A549 (cell line): ENCODE measurements around the gene SLIT1. TPM values are rescaled to one million over a fixed set of nuclear protein-coding genes. Genes with fewer than 3 reads are reported as not detected.

Source experiments
- ATAC-seq, 2 experiments: fragments of 200-7000 bp in 1 of 2; fragments of >200 bp in 1 of 2; cut with Nextera tagmentation in 1 of 2; cut with Tn5 transposase in 1 of 2; 3 replicates each; pipeline versions ENCODE4 v1.8.0 to v1.9.1; 2018 to 2020; ENCODE audit warnings: mild to moderate bottlenecking in 1 of 2, moderate library complexity in 1 of 2
- CTCF ChIA-PET: fragments of 300-600 bp; sonication (Branson Sonifier 250); formaldehyde crosslinking; extraction: SDS; loops from one replicate; lab custom pipeline; 2021; ENCODE audit warnings: antibody characterized with exemption, inconsistent platforms; lab: Yijun Ruan, JAX
- POLR2A ChIA-PET: fragments of 350-600 bp; formaldehyde crosslinking; extraction: SDS; loops from one replicate; lab custom pipeline; 2021; ENCODE audit warnings: antibody characterized with exemption, inconsistent platforms; lab: Yijun Ruan, JAX
- DNase-seq, 2 experiments: peaks; one replicate each; pipeline versions ENCODE4 v3.0.0 to v3.0.0-alpha.2; 2011 to 2016; ENCODE audit warnings: low read depth in 1 of 2, low spot score in 1 of 2
- FAIRE-seq: peaks from 2 replicates; lab custom pipeline; 2011; peaks lifted over from hg19 to GRCh38; lab: Jason Lieb, UNC
- H3K27ac ChIP-seq, 2 experiments: fragments of >200 bp; sonication (Bioruptor Twin); formaldehyde crosslinking; 3 replicates each; pipeline ENCODE4 v1.5.1; 2016 to 2017
- H3K4me1 ChIP-seq: fragments of >200 bp; sonication (Bioruptor Twin); formaldehyde crosslinking; 3 replicates; pipeline ENCODE4 v1.6.1; 2016
- H3K4me2 ChIP-seq: fragments of >200 bp; sonication (Bioruptor Twin); formaldehyde crosslinking; 3 replicates; pipeline ENCODE4 v1.6.1; 2016
- H3K4me3 ChIP-seq: fragments of >200 bp; sonication (Bioruptor Twin); formaldehyde crosslinking; 3 replicates; pipeline ENCODE4 v1.5.1; 2016
- H3K9me3 ChIP-seq: fragments of >200 bp; sonication (Bioruptor Twin); formaldehyde crosslinking; 3 replicates; pipeline ENCODE4 v1.6.1; 2016
- ATOH8 ChIP-seq: fragments of 250-450 bp; sonication (Bioruptor Pico); IDR thresholded peaks from 2 replicates; pipeline ENCODE4 v1.5.0; 2020; ENCODE audit warnings: low read depth, mild to moderate bottlenecking, moderate library complexity
- CTCF ChIP-seq: fragments of >200 bp; sonication (Bioruptor Twin); formaldehyde crosslinking; IDR thresholded peaks from 3 replicates; pipeline ENCODE4 v1.5.1; 2016
- E2F6 ChIP-seq: IDR thresholded peaks from 2 replicates; pipeline ENCODE4 v1.6.1; 2012; ENCODE audit warnings: low read depth, borderline replicate concordance
- EHMT2 ChIP-seq: fragments of 200-600 bp; sonication (generic); IDR thresholded peaks from 2 replicates; pipeline ENCODE4 v1.6.1; 2016; ENCODE audit warnings: antibody characterized with exemption, low read depth, mild to moderate bottlenecking, moderate library complexity
- EP300 ChIP-seq, 2 experiments: fragments of >200 bp; sonication (Bioruptor Twin); formaldehyde crosslinking; IDR thresholded peaks; 2 replicates in 1 of 2; 3 replicates in 1 of 2; pipeline ENCODE4 v1.6.1; 2016 to 2017
- ESRRA ChIP-seq: fragments of 150-350 bp; IDR thresholded peaks from 2 replicates; pipeline ENCODE4 v1.6.1; 2014; ENCODE audit warnings: mild to moderate bottlenecking, low read length, borderline replicate concordance
- FOSL2 ChIP-seq, 2 experiments: fragments of 450-650 bp in 1 of 2; fragments of >200 bp in 1 of 2; sonication (Bioruptor Twin) in 1 of 2; formaldehyde crosslinking; IDR thresholded peaks; 2 replicates each; pipeline versions ENCODE4 v1.5.0 to v1.6.1; 2016 to 2020; ENCODE audit warnings: mild to moderate bottlenecking in 1 of 2, moderate library complexity in 1 of 2
- GATA3 ChIP-seq: IDR thresholded peaks from 2 replicates; pipeline ENCODE4 v1.6.1; 2012; ENCODE audit warnings: borderline replicate concordance
- HDAC2 ChIP-seq: fragments of 200-600 bp; sonication (generic); IDR thresholded peaks from 2 replicates; pipeline ENCODE4 v1.6.1; 2016
- HES2 ChIP-seq: fragments of >200 bp; sonication (Bioruptor Twin); formaldehyde crosslinking; IDR thresholded peaks from 2 replicates; pipeline ENCODE4 v1.6.1; 2016
- HEYL ChIP-seq: fragments of 250-450 bp; sonication (Bioruptor Pico); IDR thresholded peaks from 2 replicates; pipeline ENCODE4 v1.8.0; 2021; ENCODE audit warnings: mild to moderate bottlenecking, moderate library complexity
- HMGXB4 ChIP-seq: fragments of 250-450 bp; sonication (Bioruptor Pico); IDR thresholded peaks from 2 replicates; pipeline ENCODE4 v1.5.0; 2021; ENCODE audit warnings: mild to moderate bottlenecking, moderate library complexity, borderline replicate concordance
- HOXB13 ChIP-seq: fragments of 250-450 bp; sonication (Bioruptor Pico); IDR thresholded peaks from 2 replicates; pipeline ENCODE4 v1.5.0; 2020; ENCODE audit warnings: low read depth, mild to moderate bottlenecking, moderate library complexity
- JUN ChIP-seq, 2 experiments: fragments of >200 bp; sonication (Bioruptor Twin); formaldehyde crosslinking; IDR thresholded peaks; 2 replicates in 1 of 2; 3 replicates in 1 of 2; pipeline ENCODE4 v1.6.1; 2016 to 2017
- JUNB ChIP-seq: fragments of >200 bp; sonication (Bioruptor Twin); formaldehyde crosslinking; IDR thresholded peaks from 2 replicates; pipeline ENCODE4 v1.6.1; 2016
- MYC ChIP-seq: IDR thresholded peaks from 2 replicates; pipeline ENCODE4 v1.6.1; 2012; ENCODE audit warnings: mild to moderate bottlenecking, inconsistent platforms, low read length, improper control_type of control experiment, borderline replicate concordance
- PHF8 ChIP-seq: fragments of 200-600 bp; sonication (generic); IDR thresholded peaks from 2 replicates; pipeline ENCODE4 v1.6.1; 2016; ENCODE audit warnings: low read depth, mild to moderate bottlenecking, antibody characterized with exemption, moderate library complexity, borderline replicate concordance
- POLR2AphosphoS2 ChIP-seq: conservative IDR thresholded peaks from 2 replicates; pipeline ENCODE4 v1.6.1; 2012; ENCODE audit warnings: low read length, improper control_type of control experiment, inconsistent platforms
- RAD21 ChIP-seq, 2 experiments: fragments of >200 bp in 1 of 2; sonication (Bioruptor Twin) in 1 of 2; formaldehyde crosslinking in 1 of 2; IDR thresholded peaks in 1 of 2; conservative IDR thresholded peaks in 1 of 2; 2 replicates in 1 of 2; 3 replicates in 1 of 2; pipeline ENCODE4 v1.6.1; 2012 to 2018; ENCODE audit warnings: inconsistent platforms in 1 of 2
- RFX5 ChIP-seq: fragments of 450-650 bp; IDR thresholded peaks from 2 replicates; pipeline ENCODE4 v1.7.1; 2014; ENCODE audit warnings: antibody characterized with exemption, mild to moderate bottlenecking, moderate library complexity
- TFCP2L1 ChIP-seq: fragments of 250-450 bp; sonication (Bioruptor Pico); IDR thresholded peaks from 2 replicates; pipeline ENCODE4 v1.5.0; 2021; ENCODE audit warnings: mild to moderate bottlenecking
- TP53 ChIP-seq: fragments of 250-450 bp; sonication (Bioruptor Pico); IDR thresholded peaks from 2 replicates; pipeline ENCODE4 v1.5.0; 2021; ENCODE audit warnings: mild to moderate bottlenecking, moderate library complexity
- ZSCAN20 ChIP-seq: fragments of 250-450 bp; sonication (Bioruptor Pico); IDR thresholded peaks from 2 replicates; pipeline ENCODE4 v1.8.0; 2022; ENCODE audit warnings: mild to moderate bottlenecking, moderate library complexity
- WGBS: methylation state at CpG from one replicate; pipeline ENCODE4 v1.1.6; 2017; ENCODE audit errors: missing lambda C conversion rate; 5-methylcytosine and 5-hydroxymethylcytosine counted together
- polyA plus RNA-seq, 4 experiments: library from polyadenylated mRNA; depleted of rRNA in 3 of 4; stranded (reverse); fragments of >200 nt; fragmentation: RNase III in 1 of 4; extraction: RNeasy Plus Mini Kit Qiagen cat#74134 plus additional on column Dnase treatment in 1 of 4; gene quantifications; 2 replicates in 3 of 4; 3 replicates in 1 of 4; pipeline ENCODE4 v1.2.3, GENCODE V29; 2011 to 2017

Gene SLIT1
- polyA plus RNA-seq, 2 of the 4 experiments (the other 2 are of a cell fraction): 0.05 to 0.09 TPM

GRCh38 chr10:97012470-97012869 is 173.3 kb downstream of the SLIT1 start:
- POLR2A ChIA-PET: no interaction called here
- H3K9me3 ChIP-seq: peaks cover 4% of the 10 kb centered on the region; the same call in 2 of the 3 replicates
- no peaks in the 10 kb centered on the region for H3K4me1 ChIP-seq
- FAIRE-seq (no peak), DNase-seq (no peak)
- H3K4me3 ChIP-seq: no peak overlapping the region
- 66% methylated on average over 4 of the region's 8 CpGs for WGBS
- no peak overlapping the region for H3K4me2 ChIP-seq
- TF ChIP-seq HES2 (no peak), ATOH8 (CRISPR knock-in tag) (no peak), FOSL2 (IDR thresholded peaks at IDR 0.05) (no peak), FOSL2 (CRISPR knock-in tag; IDR thresholded peaks at IDR 0.05) (no peak), EHMT2 (no peak), RAD21 (conservative IDR thresholded peaks at IDR 0.05 in 1 of 2, IDR thresholded peaks at IDR 0.05 in 1 of 2) (no peak), HMGXB4 (CRISPR knock-in tag) (no peak), EP300 (IDR thresholded peaks at IDR 0.05) (no peak), TP53 (CRISPR knock-in tag) (no peak)
- TF ChIP-seq, all 56 proteins: peak for 0
- no peak overlapping the region for H3K27ac ChIP-seq
- CTCF ChIA-PET: interaction anchor here (1.1 to 4.7 kb wide), 6 partner anchors 9 to 60 kb away, joined by 3 to 24 read pairs (median 7); no protein-coding TSS in a partner anchor
- ATAC-seq: no peak

GRCh38 chr10:97011397-97011796 is 174.4 kb downstream of the SLIT1 start:
- POLR2A ChIA-PET: no interaction called here
- no peak for FAIRE-seq
- TF ChIP-seq CTCF: no peak
- no peak for TF ChIP-seq PHF8
- TF ChIP-seq GATA3: no peak
- no peak for TF ChIP-seq JUN (IDR thresholded peaks at IDR 0.05)
- TF ChIP-seq RFX5: no peak
- no peak for TF ChIP-seq POLR2AphosphoS2
- no peak for TF ChIP-seq E2F6
- no peak for TF ChIP-seq HMGXB4 (CRISPR knock-in tag)
- no peak for TF ChIP-seq HDAC2
- TF ChIP-seq HOXB13 (CRISPR knock-in tag): no peak
- no peak for TF ChIP-seq HEYL
- no peak for TF ChIP-seq ZSCAN20
- TF ChIP-seq ESRRA: no peak
- no peak for TF ChIP-seq JUNB
- TF ChIP-seq FOSL2 (IDR thresholded peaks at IDR 0.05): no peak
- TF ChIP-seq FOSL2 (CRISPR knock-in tag; IDR thresholded peaks at IDR 0.05): no peak
- no peak for TF ChIP-seq MYC
- TF ChIP-seq TFCP2L1: no peak
- ATAC-seq: no peak; a peak in 1 of 6 replicates
- H3K27ac ChIP-seq: no peak overlapping the region
- peaks cover 10% of the 10 kb centered on the region; the same call in 2 of the 3 replicates for H3K9me3 ChIP-seq
- H3K4me2 ChIP-seq: no peak overlapping the region
- no peak for DNase-seq
- no peak overlapping the region for H3K4me3 ChIP-seq
- no peaks in the 10 kb centered on the region for H3K4me1 ChIP-seq
- CTCF ChIA-PET: interaction anchor here (0.6 to 4.7 kb wide), 4 partner anchors 10 to 370 kb away, joined by 4 to 24 read pairs (median 15); no protein-coding TSS in a partner anchor
